ENCODE data around the gene GRB10.

GRCh38 chr7:50695026-50695425 is 87.7 kb downstream of the GRB10 start:
- TF ChIP-seq CTCF (IDR thresholded peaks at IDR 0.05) (no peak), POLR2A (IDR thresholded peaks at IDR 0.05) (no peak)

Measured in uterus (tissue), 2 donors.